SK-N-SH (cell line): ENCODE measurements around the gene MOK. TPM values are rescaled to one million over a fixed set of nuclear protein-coding genes. Genes with fewer than 3 reads are reported as not detected.
A peak's percentile ranks its signal among the peaks of the same experiment; 100 is the strongest.

Experiments
- CTCF ChIA-PET: fragments of 300-600, 350-600 bp; formaldehyde crosslinking; extraction: SDS; loops from one replicate; lab custom pipeline; 2021; lab: Yijun Ruan, JAX
- POLR2A ChIA-PET: fragments of 350-600 bp; sonication (Branson Sonifier 250); formaldehyde crosslinking; extraction: SDS; loops from one replicate; lab custom pipeline; 2020; ENCODE audit warnings: antibody characterized with exemption, inconsistent platforms; lab: Yijun Ruan, JAX
- DNase-seq: peaks from one replicate; pipeline ENCODE4 v3.0.0; 2012
- H2AFZ ChIP-seq: fragments of 200-600 bp; sonication (generic); 2 replicates; pipeline ENCODE4 v1.8.1; 2016; ENCODE audit warnings: antibody characterized with exemption, mild to moderate bottlenecking, low read depth
- H3F3A ChIP-seq: fragments of 200-600 bp; sonication (generic); replicated peaks from 2 replicates; pipeline ENCODE3; 2016; ENCODE audit warnings: antibody characterized with exemption, mild to moderate bottlenecking; ENCODE audit not compliant: insufficient read depth
- H3K27ac ChIP-seq, 2 experiments: fragments of 200-500 bp in 1 of 2; fragments of 200-600 bp in 1 of 2; sonication (Bioruptor generic) in 1 of 2; sonication (generic), shearing (Covaris generic) in 1 of 2; 2 replicates each; pipeline versions ENCODE4 v1.5.1 to v1.6.1; 2014 to 2016; ENCODE audit warnings: low read depth in 2 of 2, inconsistent platforms in 1 of 2, low read length in 1 of 2, mild to moderate bottlenecking in 1 of 2, mixed read lengths in 1 of 2
- H3K27me3 ChIP-seq: fragments of 200-600 bp; sonication (generic), shearing (Covaris generic); 2 replicates; pipeline ENCODE4 v1.6.1; 2016; ENCODE audit warnings: mixed run types; ENCODE audit not compliant: insufficient read depth
- H3K36me3 ChIP-seq, 2 experiments: fragments of 200-500 bp in 1 of 2; fragments of 200-600 bp in 1 of 2; sonication (Bioruptor generic) in 1 of 2; sonication (generic) in 1 of 2; replicated peaks in 1 of 2; 2 replicates each; pipeline versions ENCODE3 to v1.5.1; 2014 to 2016; ENCODE audit warnings: low read length in 1 of 2, mild to moderate bottlenecking in 1 of 2; ENCODE audit not compliant: insufficient read depth in 2 of 2, control insufficient read depth in 1 of 2
- H3K4me1 ChIP-seq, 2 experiments: fragments of 200-500 bp in 1 of 2; fragments of 200-600 bp in 1 of 2; sonication (Bioruptor generic) in 1 of 2; sonication (generic), shearing (Covaris generic) in 1 of 2; 2 replicates each; pipeline versions ENCODE4 v1.5.1 to v1.6.1; 2014 to 2016; ENCODE audit warnings: low read depth in 1 of 2, low read length in 1 of 2, mixed run types in 1 of 2; ENCODE audit not compliant: insufficient read depth in 2 of 2, control insufficient read depth in 1 of 2
- H3K4me2 ChIP-seq: fragments of 200-600 bp; sonication (generic), shearing (Covaris generic); 2 replicates; pipeline ENCODE4 v1.6.1; 2017; ENCODE audit warnings: mixed run types
- H3K4me3 ChIP-seq, 2 experiments: fragments of 200-500 bp in 1 of 2; fragments of 200-600 bp in 1 of 2; sonication (Bioruptor generic) in 1 of 2; sonication (generic), shearing (Covaris generic) in 1 of 2; 2 replicates each; pipeline versions ENCODE4 v1.5.1 to v1.8.1; 2014 to 2016; ENCODE audit warnings: low read depth in 2 of 2, inconsistent platforms in 1 of 2, low read length in 1 of 2, mild to moderate bottlenecking in 1 of 2, mixed read lengths in 1 of 2, moderate library complexity in 1 of 2
- H3K79me2 ChIP-seq: fragments of 200-600 bp; sonication (generic); 2 replicates; pipeline ENCODE4 v1.8.1; 2017; ENCODE audit warnings: mild to moderate bottlenecking; ENCODE audit not compliant: insufficient read depth
- H3K9ac ChIP-seq: fragments of 200-600 bp; sonication (generic); 2 replicates; pipeline ENCODE4 v1.6.1; 2017; ENCODE audit warnings: mixed run types
- H3K9me2 ChIP-seq: fragments of 200-600 bp; sonication (generic); 2 replicates; pipeline ENCODE4 v1.6.1; 2017; ENCODE audit warnings: mixed run types
- H3K9me3 ChIP-seq: fragments of 200-600 bp; sonication (generic); 2 replicates; pipeline ENCODE4 v1.6.1; 2017; ENCODE audit warnings: mixed run types, mild to moderate bottlenecking, moderate library complexity
- H4K20me1 ChIP-seq: fragments of 200-600 bp; sonication (generic); 2 replicates; pipeline ENCODE4 v1.6.1; 2017; ENCODE audit warnings: mild to moderate bottlenecking, mixed run types; ENCODE audit not compliant: insufficient read depth
- CHD2 ChIP-seq: fragments of 150-350 bp; IDR thresholded peaks from 2 replicates; pipeline ENCODE4 v1.6.1; 2018; ENCODE audit warnings: low read length; ENCODE audit not compliant: partially characterized antibody
- EP300 ChIP-seq, 2 experiments: IDR thresholded peaks; 2 replicates each; pipeline versions ENCODE4 v1.4.0 to v1.6.1; 2012; ENCODE audit warnings: borderline replicate concordance in 1 of 2, low read depth in 1 of 2, low read length in 1 of 2
- FOXM1 ChIP-seq: IDR thresholded peaks from 2 replicates; pipeline ENCODE4 v1.4.0; 2012; ENCODE audit warnings: low read depth, mild to moderate bottlenecking
- GATA2 ChIP-seq: sonication (generic); formaldehyde crosslinking; IDR thresholded peaks from 2 replicates; pipeline ENCODE4 v1.5.0; 2020; ENCODE audit warnings: mild to moderate bottlenecking, missing genetic modification reagents
- JUND ChIP-seq: IDR thresholded peaks from 2 replicates; pipeline ENCODE4 v1.4.0; 2012
- NFIC ChIP-seq: IDR thresholded peaks from 2 replicates; pipeline ENCODE4 v1.4.0; 2012; ENCODE audit warnings: borderline replicate concordance
- POLR2AphosphoS5 ChIP-seq: IDR thresholded peaks from 2 replicates; pipeline ENCODE4 v1.6.1; 2012; ENCODE audit warnings: low read depth, low read length
- SMC3 ChIP-seq: IDR thresholded peaks from 2 replicates; pipeline ENCODE4 v1.6.1; 2012; ENCODE audit warnings: low read depth, low read length, improper control_type of control experiment
- TAF1 ChIP-seq: IDR thresholded peaks from 2 replicates; pipeline ENCODE4 v1.6.1; 2012; ENCODE audit warnings: low read depth, mild to moderate bottlenecking, low read length, moderate library complexity, borderline replicate concordance
- TCF12 ChIP-seq: IDR thresholded peaks from 2 replicates; pipeline ENCODE4 v1.4.0; 2012
- TEAD4 ChIP-seq: IDR thresholded peaks from 2 replicates; pipeline ENCODE4 v1.4.0; 2012; ENCODE audit warnings: mild to moderate bottlenecking, borderline replicate concordance; ENCODE audit not compliant: insufficient read depth
- YY1 ChIP-seq: IDR thresholded peaks from 2 replicates; pipeline ENCODE4 v1.4.0; 2012; ENCODE audit warnings: low read depth, mild to moderate bottlenecking
- WGBS: methylation state at CpG from one replicate; pipeline ENCODE4 v1.1.6; 2017; ENCODE audit warnings: low lambda C conversion rate; 5-methylcytosine and 5-hydroxymethylcytosine counted together
- polyA plus RNA-seq, 3 experiments: library from polyadenylated mRNA; depleted of rRNA; stranded (reverse); fragments of >200 nt; gene quantifications; 2 replicates each; pipeline ENCODE4 v1.2.3, GENCODE V29; 2012
- TF ChIP-seq, protein P1 (sequence below): IDR thresholded peaks from 2 replicates; pipeline ENCODE4 v1.6.1; 2012; ENCODE audit warnings: mild to moderate bottlenecking, low read depth, low read length, moderate library complexity
- TF ChIP-seq, protein P2 (sequence below): IDR thresholded peaks from 2 replicates; pipeline ENCODE4 v1.4.0; 2012; ENCODE audit warnings: low read depth, borderline replicate concordance
- TF ChIP-seq, protein P3 (sequence below): fragments of 150-350 bp; IDR thresholded peaks from 2 replicates; pipeline ENCODE4 v1.6.1; 2016; ENCODE audit warnings: mild to moderate bottlenecking, low read depth, low read length
- TF ChIP-seq, protein P4 (sequence below): IDR thresholded peaks from 2 replicates; pipeline ENCODE4 v1.4.0; 2012; ENCODE audit warnings: low read depth, borderline replicate concordance

Gene MOK
- polyA plus RNA-seq, 1 of the 3 experiments (the other 2 are of a cell fraction) = 13.3 TPM

DNA sequence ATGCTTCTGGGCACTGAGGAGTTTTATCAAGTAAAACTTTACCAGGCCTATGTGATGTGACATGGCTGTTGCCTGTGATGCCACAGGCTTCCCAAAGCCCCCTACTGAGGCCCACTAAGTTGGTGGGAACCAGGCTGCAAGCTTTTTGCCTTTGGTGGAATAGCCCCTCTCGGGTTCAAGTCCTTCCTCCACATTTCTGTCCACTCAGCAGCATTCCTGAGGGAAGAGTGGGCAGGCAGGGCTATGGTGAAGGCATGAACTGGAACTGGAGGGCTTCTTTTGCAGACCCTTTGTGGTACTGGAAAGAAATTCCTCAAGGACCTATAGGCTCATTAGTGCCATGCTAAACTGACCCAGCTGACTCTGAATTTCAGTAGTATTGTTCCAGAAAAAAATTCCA is 116.8 kb downstream of the MOK start (continued):
- TF ChIP-seq, protein P1, sequence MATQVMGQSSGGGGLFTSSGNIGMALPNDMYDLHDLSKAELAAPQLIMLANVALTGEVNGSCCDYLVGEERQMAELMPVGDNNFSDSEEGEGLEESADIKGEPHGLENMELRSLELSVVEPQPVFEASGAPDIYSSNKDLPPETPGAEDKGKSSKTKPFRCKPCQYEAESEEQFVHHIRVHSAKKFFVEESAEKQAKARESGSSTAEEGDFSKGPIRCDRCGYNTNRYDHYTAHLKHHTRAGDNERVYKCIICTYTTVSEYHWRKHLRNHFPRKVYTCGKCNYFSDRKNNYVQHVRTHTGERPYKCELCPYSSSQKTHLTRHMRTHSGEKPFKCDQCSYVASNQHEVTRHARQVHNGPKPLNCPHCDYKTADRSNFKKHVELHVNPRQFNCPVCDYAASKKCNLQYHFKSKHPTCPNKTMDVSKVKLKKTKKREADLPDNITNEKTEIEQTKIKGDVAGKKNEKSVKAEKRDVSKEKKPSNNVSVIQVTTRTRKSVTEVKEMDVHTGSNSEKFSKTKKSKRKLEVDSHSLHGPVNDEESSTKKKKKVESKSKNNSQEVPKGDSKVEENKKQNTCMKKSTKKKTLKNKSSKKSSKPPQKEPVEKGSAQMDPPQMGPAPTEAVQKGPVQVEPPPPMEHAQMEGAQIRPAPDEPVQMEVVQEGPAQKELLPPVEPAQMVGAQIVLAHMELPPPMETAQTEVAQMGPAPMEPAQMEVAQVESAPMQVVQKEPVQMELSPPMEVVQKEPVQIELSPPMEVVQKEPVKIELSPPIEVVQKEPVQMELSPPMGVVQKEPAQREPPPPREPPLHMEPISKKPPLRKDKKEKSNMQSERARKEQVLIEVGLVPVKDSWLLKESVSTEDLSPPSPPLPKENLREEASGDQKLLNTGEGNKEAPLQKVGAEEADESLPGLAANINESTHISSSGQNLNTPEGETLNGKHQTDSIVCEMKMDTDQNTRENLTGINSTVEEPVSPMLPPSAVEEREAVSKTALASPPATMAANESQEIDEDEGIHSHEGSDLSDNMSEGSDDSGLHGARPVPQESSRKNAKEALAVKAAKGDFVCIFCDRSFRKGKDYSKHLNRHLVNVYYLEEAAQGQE = no peak
- TF ChIP-seq SMC3 (no peak), TEAD4 (no peak), FOXM1 (no peak), POLR2AphosphoS5 (no peak), JUND (no peak), TCF12 (no peak), EP300 (IDR thresholded peaks at IDR 0.05; ENCODE audit: borderline replicate concordance in 1 of 2, low read depth in 1 of 2, low read length in 1 of 2) (no peak)
- TF ChIP-seq, protein P2, sequence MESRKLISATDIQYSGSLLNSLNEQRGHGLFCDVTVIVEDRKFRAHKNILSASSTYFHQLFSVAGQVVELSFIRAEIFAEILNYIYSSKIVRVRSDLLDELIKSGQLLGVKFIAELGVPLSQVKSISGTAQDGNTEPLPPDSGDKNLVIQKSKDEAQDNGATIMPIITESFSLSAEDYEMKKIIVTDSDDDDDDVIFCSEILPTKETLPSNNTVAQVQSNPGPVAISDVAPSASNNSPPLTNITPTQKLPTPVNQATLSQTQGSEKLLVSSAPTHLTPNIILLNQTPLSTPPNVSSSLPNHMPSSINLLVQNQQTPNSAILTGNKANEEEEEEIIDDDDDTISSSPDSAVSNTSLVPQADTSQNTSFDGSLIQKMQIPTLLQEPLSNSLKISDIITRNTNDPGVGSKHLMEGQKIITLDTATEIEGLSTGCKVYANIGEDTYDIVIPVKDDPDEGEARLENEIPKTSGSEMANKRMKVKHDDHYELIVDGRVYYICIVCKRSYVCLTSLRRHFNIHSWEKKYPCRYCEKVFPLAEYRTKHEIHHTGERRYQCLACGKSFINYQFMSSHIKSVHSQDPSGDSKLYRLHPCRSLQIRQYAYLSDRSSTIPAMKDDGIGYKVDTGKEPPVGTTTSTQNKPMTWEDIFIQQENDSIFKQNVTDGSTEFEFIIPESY = no peak
- TF ChIP-seq, protein P3, sequence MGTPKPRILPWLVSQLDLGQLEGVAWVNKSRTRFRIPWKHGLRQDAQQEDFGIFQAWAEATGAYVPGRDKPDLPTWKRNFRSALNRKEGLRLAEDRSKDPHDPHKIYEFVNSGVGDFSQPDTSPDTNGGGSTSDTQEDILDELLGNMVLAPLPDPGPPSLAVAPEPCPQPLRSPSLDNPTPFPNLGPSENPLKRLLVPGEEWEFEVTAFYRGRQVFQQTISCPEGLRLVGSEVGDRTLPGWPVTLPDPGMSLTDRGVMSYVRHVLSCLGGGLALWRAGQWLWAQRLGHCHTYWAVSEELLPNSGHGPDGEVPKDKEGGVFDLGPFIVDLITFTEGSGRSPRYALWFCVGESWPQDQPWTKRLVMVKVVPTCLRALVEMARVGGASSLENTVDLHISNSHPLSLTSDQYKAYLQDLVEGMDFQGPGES = no peak

DNA sequence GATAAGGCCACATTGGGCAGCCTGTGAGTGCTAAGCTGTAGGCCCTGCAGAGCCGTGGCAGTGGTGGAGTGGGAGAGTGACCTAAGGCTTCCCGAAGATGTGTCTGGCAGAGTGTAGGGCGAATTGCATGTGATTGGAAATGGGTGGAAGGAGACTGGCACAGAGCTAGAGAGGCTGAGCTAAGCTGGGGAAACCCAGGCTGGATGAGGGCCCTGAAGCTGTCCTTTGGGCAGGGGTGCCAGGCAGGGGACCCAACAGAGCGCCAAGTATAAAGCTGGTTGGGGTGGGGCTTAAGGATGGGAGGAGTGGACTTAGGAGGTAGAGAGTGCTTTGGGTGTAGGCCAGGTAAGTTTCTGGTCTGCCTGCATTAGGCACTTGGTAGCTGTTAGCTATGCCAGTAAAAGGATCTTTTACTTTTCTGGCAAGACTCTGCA is 117.4 kb downstream of the MOK start:
- peaks cover 21% of the 10 kb centered on the region for H4K20me1 ChIP-seq
- H3K9ac ChIP-seq = peak overlapping the region; percentile 14; the same call in 1 of the 2 replicates
- no peak overlapping the region for H2AFZ ChIP-seq
- no peaks in the 10 kb centered on the region for H3K36me3 ChIP-seq
- H3K9me3 ChIP-seq = no peaks in the 10 kb centered on the region
- no peak for TF ChIP-seq TEAD4
- no peak for TF ChIP-seq GATA2 (CRISPR knock-in tag)
- no peak for TF ChIP-seq YY1
- TF ChIP-seq TAF1 = no peak
- TF ChIP-seq, protein P1 = no peak
- TF ChIP-seq, protein P4, sequence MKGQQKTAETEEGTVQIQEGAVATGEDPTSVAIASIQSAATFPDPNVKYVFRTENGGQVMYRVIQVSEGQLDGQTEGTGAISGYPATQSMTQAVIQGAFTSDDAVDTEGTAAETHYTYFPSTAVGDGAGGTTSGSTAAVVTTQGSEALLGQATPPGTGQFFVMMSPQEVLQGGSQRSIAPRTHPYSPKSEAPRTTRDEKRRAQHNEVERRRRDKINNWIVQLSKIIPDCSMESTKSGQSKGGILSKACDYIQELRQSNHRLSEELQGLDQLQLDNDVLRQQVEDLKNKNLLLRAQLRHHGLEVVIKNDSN = no peak
- no peak for TF ChIP-seq CHD2
- TF ChIP-seq NFIC = no peak
- TF ChIP-seq, protein P3 = no peak
- no peak for TF ChIP-seq EP300 (IDR thresholded peaks at IDR 0.05; ENCODE audit: borderline replicate concordance in 1 of 2, low read depth in 1 of 2, low read length in 1 of 2)
- ChIA-PET POLR2A (no interaction called here), CTCF (interaction anchor here (1.1 to 1.7 kb wide), 4 partner anchors 16 to 127 kb away, joined by 3 to 7 read pairs (median 4); no protein-coding TSS in a partner anchor)
- no peak for DNase-seq
- no peak overlapping the region; a peak in 1 of 4 replicates for H3K4me3 ChIP-seq
- H3F3A ChIP-seq = peaks cover 20% of the 10 kb centered on the region
- WGBS = 63% methylated on average over 4 of the region's 4 CpGs
- no peaks in the 10 kb centered on the region for H3K27me3 ChIP-seq
- H3K79me2 ChIP-seq = peaks cover 87% of the 10 kb centered on the region
- H3K27ac ChIP-seq = peak overlapping the region; percentile 84 to 88
- H3K4me1 ChIP-seq = peaks cover 25 to 57% of the 10 kb centered on the region in 2 experiments; a peak in 3 of 4 replicates
- H3K4me2 ChIP-seq = peak overlapping the region; percentile 72
- H3K9me2 ChIP-seq = no peaks in the 10 kb centered on the region
